NCI-H774 (cell line): ENCODE results near the gene STOX2.
"Not testable (repeated sequence)": the region's sequence is repeated elsewhere in the genome, so short reads cannot be mapped to it uniquely, and the experiment has no call there.

ENCODE experiments used
- DNase-seq: peaks from one replicate; lab custom pipeline; 2025; lab: John Stamatoyannopoulos, UW

Gene STOX2

GRCh38 chr4:184022679-184023383 lies 117.7 kb downstream of the STOX2 start:
- DNase-seq = no peak

GRCh38 chr4:184024637-184025036 lies 119.5 kb downstream of the STOX2 start:
- no peak for DNase-seq

GRCh38 chr4:184028561-184029374 lies 123.7 kb downstream of the STOX2 start:
- no peak for DNase-seq

GRCh38 chr4:184030036-184030435 lies 124.9 kb downstream of the STOX2 start:
- DNase-seq = no peak

GRCh38 chr4:184030764-184031163 lies 125.7 kb downstream of the STOX2 start:
- no peak for DNase-seq

GRCh38 chr4:184032091-184032490 lies 127.0 kb downstream of the STOX2 start:
- no peak for DNase-seq

GRCh38 chr4:184039963-184040383 lies 134.9 kb downstream of the STOX2 start:
- DNase-seq = no peak

GRCh38 chr4:184041156-184041555 lies 136.0 kb downstream of the STOX2 start:
- no peak for DNase-seq

GRCh38 chr4:184046148-184046547 lies 141.0 kb downstream of the STOX2 start:
- no peak for DNase-seq

- not testable (repeated sequence) for DNase-seq
Measured at GRCh38 chr4:184051262-184051661, 146.2 kb downstream of the STOX2 start.

GRCh38 chr4:184052616-184053015 lies 147.5 kb downstream of the STOX2 start:
- no peak for DNase-seq

- DNase-seq = no peak
Measured at GRCh38 chr4:184053434-184053833, 148.3 kb downstream of the STOX2 start.

- no peak for DNase-seq
Measured at GRCh38 chr4:184056877-184057276, 151.8 kb downstream of the STOX2 start.

- no peak for DNase-seq
Measured at GRCh38 chr4:184058026-184058425, 152.9 kb downstream of the STOX2 start.

GRCh38 chr4:184059099-184059498 lies 154.0 kb downstream of the STOX2 start:
- DNase-seq = no peak

- no peak for DNase-seq
Measured at GRCh38 chr4:184061582-184061981, 156.5 kb downstream of the STOX2 start.

GRCh38 chr4:184062769-184063168 lies 157.7 kb downstream of the STOX2 start:
- DNase-seq = no peak

GRCh38 chr4:184064877-184065276 lies 159.8 kb downstream of the STOX2 start:
- DNase-seq = no peak

- DNase-seq = no peak
Measured at GRCh38 chr4:184066584-184067300, 161.6 kb downstream of the STOX2 start.

GRCh38 chr4:184067931-184068554 lies 162.9 kb downstream of the STOX2 start:
- DNase-seq = no peak
